Kidney (tissue), 14 donors: ENCODE measurements around the gene IL2RG. TPM values are rescaled to one million over a fixed set of nuclear protein-coding genes. Genes with fewer than 3 reads are reported as not detected.
A peak's percentile ranks its signal among the peaks of the same experiment; 100 is the strongest.

Experiments
- DNase-seq, 5 donors: peaks; one replicate each; pipeline ENCODE4 v3.0.0-alpha.2; 2013 to 2020
- FAIRE-seq: peaks from 2 replicates; lab custom pipeline; 2012; peaks lifted over from hg19 to GRCh38; lab: Jason Lieb, UNC
- H3K27ac ChIP-seq, 2 donors: one replicate each; pipeline ENCODE4 v1.7.0; 2013; ENCODE audit warnings: low read depth in 2 of 2, low read length in 2 of 2, inconsistent platforms in 1 of 2
- H3K27me3 ChIP-seq: one replicate; pipeline ENCODE4 v1.7.1; 2013; ENCODE audit warnings: low read length, inconsistent platforms; ENCODE audit not compliant: control insufficient read depth, insufficient read depth
- H3K36me3 ChIP-seq, 3 donors: one replicate each; pipeline versions ENCODE4 v1.7.0 to v1.7.1; 2013; ENCODE audit warnings: low read length in 3 of 3, control low read depth in 1 of 3, inconsistent platforms in 1 of 3; ENCODE audit not compliant: insufficient read depth in 3 of 3, control insufficient read depth in 2 of 3
- H3K4me1 ChIP-seq, 3 donors: one replicate each; pipeline versions ENCODE4 v1.7.0 to v1.7.1; 2013; ENCODE audit warnings: low read length in 3 of 3, inconsistent platforms in 1 of 3, low read depth in 1 of 3; ENCODE audit not compliant: control insufficient read depth in 2 of 3, insufficient read depth in 2 of 3
- H3K4me3 ChIP-seq, 3 donors: one replicate each; pipeline versions ENCODE4 v1.7.0 to v1.8.1; 2013; ENCODE audit warnings: low read length in 3 of 3, control low read depth in 1 of 3, inconsistent platforms in 1 of 3
- H3K9ac ChIP-seq, 3 donors: one replicate each; pipeline versions ENCODE4 v1.7.0 to v1.7.1; 2013; ENCODE audit warnings: low read length in 3 of 3, control low read depth in 1 of 3, inconsistent platforms in 1 of 3
- H3K9me3 ChIP-seq, 3 donors: one replicate each; pipeline versions ENCODE4 v1.7.0 to v1.7.1; 2013; ENCODE audit warnings: low read length in 3 of 3, control low read depth in 1 of 3, inconsistent platforms in 1 of 3; ENCODE audit not compliant: control insufficient read depth in 2 of 3, insufficient read depth in 1 of 3
- intact Hi-C: fragments of 100-400 bp; cut with DNase I; formaldehyde crosslinking; loops from one replicate; pipeline ENCODE4 v1.11.1; 2022
- polyA plus RNA-seq: library from polyadenylated mRNA; stranded (reverse); fragments of 350-450 nt; fragmentation: Illumina TruSeq; extraction: RNeasy Lipid Tissue Mini Kit (QIAGEN cat#74804); gene quantifications from one replicate; pipeline ENCODE4 v1.2.3, GENCODE V29; 2014; ENCODE audit warnings: low read depth, low replicate concordance; ENCODE audit not compliant: insufficient read depth
- total RNA-seq: library from RNA; stranded (reverse); fragmentation: NEBNext Ultra II Directional; extraction: Animal tissue kit (Norgen Biotek cat#: 25700); gene quantifications from one replicate; pipeline ENCODE4 v1.2.1, GENCODE V29; 2021
- TF ChIP-seq, protein P1 (sequence below): IDR thresholded peaks from 3 replicates; pipeline ENCODE4 v1.5.1; 2012; ENCODE audit warnings: mild to moderate bottlenecking, moderate library complexity, borderline replicate concordance; ENCODE audit not compliant: insufficient read depth; ENCODE audit errors: extremely low read depth
- donor health status: control.
- donor health status: control.
- donor health status: control.
- donor health status: control.
- donor health status: control.
- donor health status: DM: yes; HTN: yes; CAD: no.
- donor health status: Normal renal cell carcinoma (clear cell type).

The IL2RG gene
- total and polyA plus RNA-seq, 2 donors from 2014 or later = 3.1 to 15.0 TPM

DNA sequence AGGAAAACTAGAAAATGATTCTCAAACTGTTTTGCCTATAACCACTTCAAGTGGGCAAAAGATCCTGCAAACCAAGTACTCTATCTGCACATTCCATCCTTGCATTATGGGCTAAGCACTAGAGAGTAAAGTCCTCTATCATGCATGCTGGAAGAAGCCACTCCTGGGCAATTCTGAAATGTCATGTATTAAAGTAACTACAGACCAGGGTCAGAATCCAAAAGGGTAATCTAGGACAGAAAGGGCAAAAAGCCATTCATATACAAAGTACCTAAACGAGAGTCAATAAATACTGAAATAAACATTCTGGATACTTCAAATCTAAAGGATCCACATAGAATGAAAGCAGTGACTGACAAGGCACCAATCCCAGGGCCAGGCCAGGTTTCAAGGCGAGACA, 44.3 kb downstream of the IL2RG start:
- no peaks in the 10 kb centered on the region for H3K27me3 ChIP-seq
- no peaks in the 10 kb centered on the region for H3K9me3 ChIP-seq
- H3K4me1 ChIP-seq = peaks cover 0 to 2% (median 0%) of the 10 kb centered on the region in 3 donors
- peaks cover 0 to 2% (median 0%) of the 10 kb centered on the region in 3 donors for H3K36me3 ChIP-seq
- H3K4me3 ChIP-seq = peak overlapping the region; percentile 73 to 94 (median 93)
- H3K9ac ChIP-seq = peak overlapping the region; percentile 9 to 75 (median 61)
- FAIRE-seq = no peak
- no peak for DNase-seq
- H3K27ac ChIP-seq = peak overlapping the region in 1 of 2 donors; percentile 88
- intact Hi-C loops = no loop called here
- TF ChIP-seq, protein P1, sequence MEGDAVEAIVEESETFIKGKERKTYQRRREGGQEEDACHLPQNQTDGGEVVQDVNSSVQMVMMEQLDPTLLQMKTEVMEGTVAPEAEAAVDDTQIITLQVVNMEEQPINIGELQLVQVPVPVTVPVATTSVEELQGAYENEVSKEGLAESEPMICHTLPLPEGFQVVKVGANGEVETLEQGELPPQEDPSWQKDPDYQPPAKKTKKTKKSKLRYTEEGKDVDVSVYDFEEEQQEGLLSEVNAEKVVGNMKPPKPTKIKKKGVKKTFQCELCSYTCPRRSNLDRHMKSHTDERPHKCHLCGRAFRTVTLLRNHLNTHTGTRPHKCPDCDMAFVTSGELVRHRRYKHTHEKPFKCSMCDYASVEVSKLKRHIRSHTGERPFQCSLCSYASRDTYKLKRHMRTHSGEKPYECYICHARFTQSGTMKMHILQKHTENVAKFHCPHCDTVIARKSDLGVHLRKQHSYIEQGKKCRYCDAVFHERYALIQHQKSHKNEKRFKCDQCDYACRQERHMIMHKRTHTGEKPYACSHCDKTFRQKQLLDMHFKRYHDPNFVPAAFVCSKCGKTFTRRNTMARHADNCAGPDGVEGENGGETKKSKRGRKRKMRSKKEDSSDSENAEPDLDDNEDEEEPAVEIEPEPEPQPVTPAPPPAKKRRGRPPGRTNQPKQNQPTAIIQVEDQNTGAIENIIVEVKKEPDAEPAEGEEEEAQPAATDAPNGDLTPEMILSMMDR = no peak

DNA sequence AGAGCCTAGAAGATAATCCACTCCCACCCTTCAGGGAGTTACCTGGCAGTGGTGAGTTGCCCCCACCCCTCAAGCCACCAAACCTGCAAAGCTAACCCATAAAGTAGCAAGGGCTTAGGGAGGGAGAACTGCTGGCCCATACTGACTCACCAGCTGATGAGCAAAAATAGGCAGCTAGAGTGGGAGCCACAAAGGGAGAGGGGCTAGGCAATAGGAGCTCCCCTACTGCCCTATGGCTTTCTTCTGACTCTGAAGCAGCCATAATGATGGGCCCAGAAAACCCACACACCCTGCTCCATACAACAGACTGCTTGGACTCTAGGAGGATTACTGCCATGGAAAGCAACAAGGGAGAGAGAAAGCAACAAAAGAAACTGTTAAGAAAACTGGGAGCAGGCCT, 51.2 kb downstream of the IL2RG start:
- H3K27ac ChIP-seq = no peak overlapping the region
- DNase-seq (no peak), FAIRE-seq (no peak)
- H3K9ac ChIP-seq = no peak overlapping the region
- no peaks in the 10 kb centered on the region for H3K9me3 ChIP-seq
- no peak overlapping the region for H3K4me3 ChIP-seq
- TF ChIP-seq, protein P1 = no peak
- H3K36me3 ChIP-seq = peaks cover 0 to 6% (median 6%) of the 10 kb centered on the region in 3 donors
- no peaks in the 10 kb centered on the region for H3K4me1 ChIP-seq
- no peaks in the 10 kb centered on the region for H3K27me3 ChIP-seq
- intact Hi-C loops = no loop called here

DNA sequence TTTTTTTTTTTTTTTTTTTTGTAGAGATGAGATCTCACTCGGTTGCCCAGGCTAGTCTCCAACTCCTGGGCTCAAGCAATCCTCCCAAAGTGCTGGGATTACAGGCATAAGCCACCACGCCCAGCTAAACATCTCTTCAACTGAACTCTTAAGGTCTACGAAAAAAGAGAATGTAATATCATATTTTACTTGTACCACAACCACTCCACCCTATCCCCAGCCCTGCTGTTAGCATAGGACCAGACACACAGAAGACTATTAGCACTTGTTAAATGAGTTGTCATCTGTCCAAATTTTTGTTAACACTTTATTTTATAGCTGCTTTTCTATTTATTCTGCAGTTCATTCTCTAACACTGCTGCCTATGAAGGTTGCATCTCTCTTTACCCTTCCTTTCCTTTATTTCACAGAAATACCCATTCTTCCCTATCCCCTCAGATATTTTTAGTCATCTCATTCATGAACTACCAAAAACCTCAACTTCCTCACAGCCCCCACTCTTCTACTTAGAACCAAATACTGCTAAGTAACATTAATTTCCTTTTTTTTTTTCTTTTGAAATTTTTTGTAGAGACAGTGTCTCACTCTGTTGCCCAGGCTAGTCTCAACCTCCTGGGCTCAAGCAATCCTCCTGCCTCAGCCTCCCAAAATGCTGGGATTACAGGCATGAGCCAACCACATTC, 53.4 kb downstream of the IL2RG start:
- Histone ChIP-seq H3K9ac (no peak overlapping the region), H3K27ac (no peak overlapping the region), H3K36me3 (peaks cover 0 to 6% (median 6%) of the 10 kb centered on the region in 3 donors), H3K4me3 (no peak overlapping the region), H3K9me3 (no peaks in the 10 kb centered on the region), H3K4me1 (no peaks in the 10 kb centered on the region), H3K27me3 (no peaks in the 10 kb centered on the region)
- FAIRE-seq = no peak
- DNase-seq = no peak
- TF ChIP-seq, protein P1 = no peak
- intact Hi-C loops = no loop called here

Other genes with a start within 250 kb of the IL2RG start
- 0.28 TPM for gene TEX11, start 202.9 kb downstream of the IL2RG start, total RNA-seq
- gene TEX11, start 202.9 kb downstream of the IL2RG start, polyA plus RNA-seq = not detected
- not detected for gene SLC7A3, start 180.5 kb downstream of the IL2RG start, total RNA-seq
- not detected for gene SLC7A3, start 180.5 kb downstream of the IL2RG start, polyA plus RNA-seq
- gene SNX12, start 43.2 kb downstream of the IL2RG start, total RNA-seq = 70.1 TPM
- gene SNX12, start 43.2 kb downstream of the IL2RG start, polyA plus RNA-seq = 48.9 TPM
- gene FOXO4, start 15.7 kb downstream of the IL2RG start, total RNA-seq = 18.6 TPM
- 13.1 TPM for gene FOXO4, start 15.7 kb downstream of the IL2RG start, polyA plus RNA-seq
- gene CXorf65, start 4.8 kb downstream of the IL2RG start, total RNA-seq = 3.0 TPM
- gene CXorf65, start 4.8 kb downstream of the IL2RG start, polyA plus RNA-seq = not detected
- gene MED12, start 7.0 kb upstream of the IL2RG start, total RNA-seq = 42.7 TPM
- 5.2 TPM for gene MED12, start 7.0 kb upstream of the IL2RG start, polyA plus RNA-seq
- 0.82 TPM for gene NLGN3, start 33.3 kb upstream of the IL2RG start, total RNA-seq
- gene NLGN3, start 33.3 kb upstream of the IL2RG start, polyA plus RNA-seq = 0.97 TPM
- gene GJB1, start 111.6 kb upstream of the IL2RG start, total RNA-seq = 22.4 TPM
- 59.0 TPM for gene GJB1, start 111.6 kb upstream of the IL2RG start, polyA plus RNA-seq
- 26.7 TPM for gene ZMYM3, start 142.6 kb upstream of the IL2RG start, total RNA-seq
- gene ZMYM3, start 142.6 kb upstream of the IL2RG start, polyA plus RNA-seq = 9.7 TPM
- 225 TPM for gene NONO, start 172.1 kb upstream of the IL2RG start, total RNA-seq
- gene NONO, start 172.1 kb upstream of the IL2RG start, polyA plus RNA-seq = 126 TPM
- gene ITGB1BP2, start 190.2 kb upstream of the IL2RG start, total RNA-seq = 1.8 TPM
- gene ITGB1BP2, start 190.2 kb upstream of the IL2RG start, polyA plus RNA-seq = 1.8 TPM